Activated B cell treated with CpG ODN at 0.5 μM for 24 hours (primary cell): Measurements from ENCODE around the gene NKAIN1. TPM values are rescaled to one million over a fixed set of nuclear protein-coding genes. Genes with fewer than 3 reads are reported as not detected.

ENCODE experiments used
- ATAC-seq: fragments of 200-7000 bp; cut with Tn5 transposase; one replicate; pipeline ENCODE4 v1.10.0; 2021; ENCODE audit warnings: low read depth, mild to moderate bottlenecking, moderate library complexity
- CTCF ChIA-PET: fragments of 350-600 bp; sonication (Branson Sonifier 250); formaldehyde crosslinking; loops from one replicate; lab custom pipeline; 2021; ENCODE audit warnings: antibody characterized with exemption; lab: Charles Lee
- POLR2A ChIA-PET: fragments of 350-600 bp; sonication (Branson Sonifier 250); formaldehyde crosslinking; loops from one replicate; lab custom pipeline; 2021; ENCODE audit warnings: antibody characterized with exemption; lab: Charles Lee
- DNase-seq: peaks from one replicate; pipeline ENCODE4 v3.0.0; 2022
- H3K27ac Mint-ChIP-seq: one replicate; pipeline ENCODE4 v1.8.0; 2020; ENCODE audit warnings: mixed read lengths
- H3K27me3 Mint-ChIP-seq: one replicate; pipeline ENCODE4 v1.8.0; 2021; ENCODE audit warnings: mixed read lengths
- H3K36me3 Mint-ChIP-seq: one replicate; pipeline ENCODE4 v1.8.0; 2021; ENCODE audit warnings: low read depth, mixed read lengths
- H3K4me1 Mint-ChIP-seq: one replicate; pipeline ENCODE4 v1.8.0; 2021; ENCODE audit warnings: mixed read lengths
- H3K4me3 Mint-ChIP-seq: one replicate; pipeline ENCODE4 v1.8.0; 2020; ENCODE audit warnings: mild to moderate bottlenecking, mixed read lengths
- H3K9me3 Mint-ChIP-seq: one replicate; pipeline ENCODE4 v1.8.0; 2020; ENCODE audit warnings: mixed read lengths
- intact Hi-C: fragments of 100-400 bp; cut with micrococcal nuclease; formaldehyde crosslinking; loops from one replicate; pipeline ENCODE4 v1.15.1; 2024
- total RNA-seq: library from RNA; stranded (reverse); gene quantifications from 2 replicates; pipeline ENCODE4 v1.2.3, GENCODE V29; 2022
- TF ChIP-seq, protein P1 (sequence below): fragments of 200-600 bp; IDR thresholded peaks from one replicate; pipeline ENCODE4 v1.8.0; 2022; ENCODE audit warnings: antibody characterized with exemption, mild to moderate bottlenecking

The NKAIN1 gene
- total RNA-seq, 1 donor from 2014 or later: not detected

DNA sequence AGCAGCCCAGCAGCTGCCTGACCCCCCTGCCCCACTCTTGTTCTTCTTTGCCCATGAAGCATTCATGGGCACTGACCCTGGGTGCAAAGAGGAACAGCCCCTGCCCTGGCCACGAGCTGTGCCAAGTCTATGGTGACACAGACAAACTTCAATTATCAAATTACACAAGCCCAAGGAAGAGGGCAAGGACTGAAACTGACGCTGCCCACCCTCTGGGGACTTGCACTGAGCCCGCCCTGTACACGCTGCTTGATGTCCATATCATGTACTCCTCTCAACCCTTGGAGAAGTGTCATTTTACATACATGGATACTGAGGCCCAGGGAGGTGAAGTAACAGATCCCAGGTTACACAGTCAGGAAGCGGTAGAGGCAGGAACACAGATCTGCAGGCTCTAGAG is 32.1 kb downstream of the NKAIN1 start:
- Mint-ChIP-seq H3K9me3 (peaks cover 3% of the 10 kb centered on the region), H3K27ac (no peak overlapping the region), H3K4me3 (no peak overlapping the region), H3K36me3 (no peaks in the 10 kb centered on the region), H3K4me1 (no peaks in the 10 kb centered on the region), H3K27me3 (peaks cover 8% of the 10 kb centered on the region)
- POLR2A ChIA-PET: no interaction called here
- TF ChIP-seq, protein P1, sequence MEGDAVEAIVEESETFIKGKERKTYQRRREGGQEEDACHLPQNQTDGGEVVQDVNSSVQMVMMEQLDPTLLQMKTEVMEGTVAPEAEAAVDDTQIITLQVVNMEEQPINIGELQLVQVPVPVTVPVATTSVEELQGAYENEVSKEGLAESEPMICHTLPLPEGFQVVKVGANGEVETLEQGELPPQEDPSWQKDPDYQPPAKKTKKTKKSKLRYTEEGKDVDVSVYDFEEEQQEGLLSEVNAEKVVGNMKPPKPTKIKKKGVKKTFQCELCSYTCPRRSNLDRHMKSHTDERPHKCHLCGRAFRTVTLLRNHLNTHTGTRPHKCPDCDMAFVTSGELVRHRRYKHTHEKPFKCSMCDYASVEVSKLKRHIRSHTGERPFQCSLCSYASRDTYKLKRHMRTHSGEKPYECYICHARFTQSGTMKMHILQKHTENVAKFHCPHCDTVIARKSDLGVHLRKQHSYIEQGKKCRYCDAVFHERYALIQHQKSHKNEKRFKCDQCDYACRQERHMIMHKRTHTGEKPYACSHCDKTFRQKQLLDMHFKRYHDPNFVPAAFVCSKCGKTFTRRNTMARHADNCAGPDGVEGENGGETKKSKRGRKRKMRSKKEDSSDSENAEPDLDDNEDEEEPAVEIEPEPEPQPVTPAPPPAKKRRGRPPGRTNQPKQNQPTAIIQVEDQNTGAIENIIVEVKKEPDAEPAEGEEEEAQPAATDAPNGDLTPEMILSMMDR: no peak
- ATAC-seq (no peak), DNase-seq (no peak)
- intact Hi-C loops: no loop called here
- CTCF ChIA-PET: no interaction called here

DNA sequence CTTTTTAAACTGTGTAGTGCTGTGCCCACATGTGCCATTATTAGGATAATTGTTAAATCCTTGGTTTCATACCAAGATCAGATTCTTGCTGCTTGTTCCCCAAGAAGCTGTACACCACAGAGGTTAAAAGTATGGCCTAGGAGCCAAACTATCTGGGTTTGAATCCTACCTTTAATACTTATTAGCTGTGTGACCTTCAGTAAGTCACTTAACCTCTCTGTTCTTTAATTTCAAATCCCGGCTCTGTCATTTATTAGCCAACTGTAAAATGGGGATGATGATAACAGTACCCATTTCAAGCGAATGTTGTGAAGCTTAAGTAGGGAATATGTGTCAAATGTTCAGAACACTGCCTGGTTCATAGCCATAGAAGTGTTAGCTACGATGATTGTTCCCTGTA is 32.6 kb downstream of the NKAIN1 start:
- intact Hi-C loops: no loop called here
- ChIA-PET POLR2A (no interaction called here), CTCF (no interaction called here)
- Mint-ChIP-seq H3K27me3 (peaks cover 8% of the 10 kb centered on the region), H3K27ac (no peak overlapping the region), H3K4me3 (no peak overlapping the region), H3K9me3 (peaks cover 2% of the 10 kb centered on the region), H3K4me1 (no peaks in the 10 kb centered on the region), H3K36me3 (no peaks in the 10 kb centered on the region)
- ATAC-seq (no peak), DNase-seq (no peak)
- TF ChIP-seq, protein P1: no peak

DNA sequence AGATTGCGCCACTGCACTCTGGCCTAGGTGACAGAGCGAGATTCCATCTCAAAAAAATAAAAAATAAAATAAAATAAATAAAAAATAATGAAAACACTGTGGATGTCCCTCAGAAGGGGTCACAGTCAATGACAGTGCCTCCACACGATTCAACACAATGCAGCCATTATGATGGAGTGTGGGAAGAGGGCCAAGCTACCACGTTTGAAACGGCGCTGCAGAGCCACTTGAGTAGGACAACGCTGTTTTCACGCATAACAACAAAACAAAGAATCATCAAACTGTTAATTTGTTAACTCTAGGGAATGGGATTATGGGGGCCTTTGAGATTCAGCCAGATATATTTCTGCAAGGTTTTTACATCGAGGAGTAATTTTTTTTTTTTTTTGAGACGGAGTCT is 36.5 kb downstream of the NKAIN1 start:
- Mint-ChIP-seq H3K27me3 (peaks cover 6% of the 10 kb centered on the region), H3K9me3 (no peaks in the 10 kb centered on the region)
- CTCF ChIA-PET: no interaction called here

DNA sequence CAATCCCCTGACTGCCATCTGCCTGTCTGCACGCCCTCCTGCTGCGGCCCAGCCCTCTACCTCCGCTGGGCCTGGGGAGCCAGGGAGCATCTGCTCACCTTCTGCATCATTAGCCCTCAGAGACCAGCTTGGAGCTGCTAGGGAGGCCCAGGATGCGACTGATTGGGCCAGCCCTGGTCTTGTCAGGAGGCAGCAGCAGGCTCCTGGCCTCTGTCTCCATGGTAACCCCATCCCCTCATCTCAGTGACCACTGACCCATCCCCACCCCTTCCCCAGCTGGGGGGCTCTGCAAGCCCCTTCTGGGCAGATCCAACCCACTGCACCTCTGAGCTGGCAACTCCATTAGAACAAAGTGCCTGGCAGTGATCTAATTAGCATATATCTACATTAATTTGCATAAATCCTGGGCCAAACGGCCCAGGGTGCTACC is 37.7 kb downstream of the NKAIN1 start:
- TF ChIP-seq, protein P1: no peak
- Mint-ChIP-seq H3K36me3 (no peaks in the 10 kb centered on the region), H3K9me3 (no peaks in the 10 kb centered on the region), H3K27ac (no peak overlapping the region), H3K4me3 (no peak overlapping the region), H3K4me1 (no peaks in the 10 kb centered on the region), H3K27me3 (peaks cover 6% of the 10 kb centered on the region)
- no peak for DNase-seq
- intact Hi-C loops: no loop called here
- ChIA-PET POLR2A (no interaction called here), CTCF (no interaction called here)
- no peak for ATAC-seq

More for the DNA sequence above, 36.5 kb downstream of the NKAIN1 start:
- no peak for DNase-seq
- H3K27ac Mint-ChIP-seq: no peak overlapping the region
- no peak for ATAC-seq
- H3K4me1 Mint-ChIP-seq: no peaks in the 10 kb centered on the region
- POLR2A ChIA-PET: no interaction called here
- TF ChIP-seq, protein P1: no peak
- no peak overlapping the region for H3K4me3 Mint-ChIP-seq
- intact Hi-C loops: no loop called here
- no peaks in the 10 kb centered on the region for H3K36me3 Mint-ChIP-seq

DNA sequence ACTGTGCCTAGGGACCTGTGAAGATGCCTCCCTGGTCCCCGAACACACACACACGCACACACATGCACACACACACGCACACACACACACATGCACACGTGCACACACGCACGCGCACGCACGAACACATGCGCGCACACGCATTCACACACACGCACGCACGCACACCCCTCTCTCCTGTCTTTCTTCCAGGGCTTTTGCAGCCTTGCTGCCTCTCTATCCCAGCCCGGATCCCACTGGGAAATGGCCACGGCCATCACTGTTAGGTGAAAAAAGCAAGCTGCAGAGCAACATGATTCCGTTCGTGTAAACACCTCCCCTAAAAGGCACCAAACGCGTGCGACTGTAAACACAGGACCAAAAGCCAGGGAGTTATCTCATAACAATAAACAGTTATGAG is 39.7 kb downstream of the NKAIN1 start:
- intact Hi-C loops: no loop called here
- ChIA-PET CTCF (no interaction called here), POLR2A (no interaction called here)
- H3K4me1 Mint-ChIP-seq: no peaks in the 10 kb centered on the region
- ATAC-seq: no peak
- H3K9me3 Mint-ChIP-seq: no peaks in the 10 kb centered on the region
- DNase-seq: no peak
- H3K36me3 Mint-ChIP-seq: no peaks in the 10 kb centered on the region
- peaks cover 7% of the 10 kb centered on the region for H3K27me3 Mint-ChIP-seq
- H3K4me3 Mint-ChIP-seq: no peak overlapping the region
- TF ChIP-seq, protein P1: no peak
- no peak overlapping the region for H3K27ac Mint-ChIP-seq
